Lower leg skin (tissue), 4 donors: ENCODE results near the gene ZNF776. TPM values are rescaled to one million over a fixed set of nuclear protein-coding genes. Genes with fewer than 3 reads are reported as not detected.
A peak's percentile ranks its signal among the peaks of the same experiment; 100 is the strongest.

Experiments used
- DNase-seq, 2 donors: peaks; one replicate each; pipeline ENCODE4 v3.0.0-alpha.2; 2019; ENCODE audit warnings: low spot score in 2 of 2
- H3K4me3 ChIP-seq: fragments of 200-600 bp; sonication (generic); 2 replicates; pipeline ENCODE4 v1.5.1; 2017; ENCODE audit warnings: mild to moderate bottlenecking, low read depth; ENCODE audit not compliant: poor library complexity, severe bottlenecking
- CTCF ChIP-seq, 3 donors: fragments of 450-650 bp; IDR thresholded peaks; one replicate each; pipeline ENCODE4 v1.5.1; 2016; ENCODE audit warnings: antibody characterized with exemption in 3 of 3, mild to moderate bottlenecking in 3 of 3, moderate library complexity in 2 of 3
- POLR2A ChIP-seq, 2 donors: fragments of 450-650 bp; IDR thresholded peaks; one replicate each; pipeline ENCODE4 v1.6.1; 2016 to 2017; ENCODE audit warnings: antibody characterized with exemption in 2 of 2, mild to moderate bottlenecking in 1 of 2, moderate library complexity in 1 of 2
- WGBS, 2 donors: methylation state at CpG; one replicate each; pipeline ENCODE4 v1.1.5; 2018; 5-methylcytosine and 5-hydroxymethylcytosine counted together
- intact Hi-C: fragments of 100-400 bp; cut with DNase I; formaldehyde crosslinking; loops from one replicate; pipeline ENCODE4 v1.15.0; 2023; ENCODE audit warnings: low total_unique reads
- total RNA-seq, 4 donors: library from RNA; depleted of rRNA; stranded (reverse); fragments of >200 nt; gene quantifications; one replicate each; pipeline ENCODE4 v1.1.0, GENCODE V29; 2016

Gene ZNF776
- total RNA-seq, 4 donors from 2014 or later = 9.5 to 23.7 (median 13.0) TPM

GRCh38 chr19:57747472-57747807, 825 bp downstream of the ZNF776 start:
- DNase-seq = no peak
- peak overlapping the region; percentile 89 for H3K4me3 ChIP-seq
- intact Hi-C loops = no loop called here
- TF ChIP-seq POLR2A (IDR thresholded peaks at IDR 0.05) (no peak), CTCF (IDR thresholded peaks at IDR 0.05) (no peak)
- 41 to 52% methylated on average over 6 of the region's 6 CpGs for WGBS, 2 donors

GRCh38 chr19:57748029-57748428, 1.4 kb downstream of the ZNF776 start:
- no peak overlapping the region for H3K4me3 ChIP-seq
- intact Hi-C loops = no loop called here
- WGBS, 2 donors = 93 to 98% methylated on average over 3 of the region's 3 CpGs
- DNase-seq = no peak
- no peak for TF ChIP-seq POLR2A (IDR thresholded peaks at IDR 0.05)
- no peak for TF ChIP-seq CTCF (IDR thresholded peaks at IDR 0.05)

GRCh38 chr19:57754091-57754673, 7.6 kb downstream of the ZNF776 start:
- intact Hi-C loops = no loop called here
- H3K4me3 ChIP-seq = no peak overlapping the region
- DNase-seq = no peak
- TF ChIP-seq CTCF (IDR thresholded peaks at IDR 0.05) (no peak), POLR2A (IDR thresholded peaks at IDR 0.05) (no peak)
- 96 to 98% methylated on average over 10 of the region's 10 CpGs for WGBS, 2 donors

- no peak for DNase-seq
- H3K4me3 ChIP-seq = no peak overlapping the region
- intact Hi-C loops = no loop called here
- 85 to 86% methylated on average over 4 of the region's 4 CpGs for WGBS, 2 donors
- TF ChIP-seq POLR2A (IDR thresholded peaks at IDR 0.05) (no peak), CTCF (IDR thresholded peaks at IDR 0.05) (no peak)
Observed at GRCh38 chr19:57755031-57755430, 8.4 kb downstream of the ZNF776 start.

GRCh38 chr19:57757941-57758340, 11.3 kb downstream of the ZNF776 start:
- intact Hi-C loops = no loop called here
- 95% methylated on average over 2 of the region's 2 CpGs for WGBS, 2 donors
- no peak for TF ChIP-seq POLR2A (IDR thresholded peaks at IDR 0.05)
- TF ChIP-seq CTCF (IDR thresholded peaks at IDR 0.05) = no peak
- no peak overlapping the region for H3K4me3 ChIP-seq
- DNase-seq = no peak

- TF ChIP-seq POLR2A (IDR thresholded peaks at IDR 0.05) (no peak), CTCF (IDR thresholded peaks at IDR 0.05) (no peak)
- H3K4me3 ChIP-seq = no peak overlapping the region
- no peak for DNase-seq
- intact Hi-C loops = no loop called here
- 100% methylated on average over 2 of the region's 2 CpGs for WGBS, 2 donors
Observed at GRCh38 chr19:57759096-57759495, 12.5 kb downstream of the ZNF776 start.
